GM18868 (cell line): Measurements from ENCODE around the gene RRAGC.
A peak's percentile ranks its signal among the peaks of the same experiment; 100 is the strongest.

Experiments
- ATAC-seq: cut with Tn5 transposase; IDR thresholded peaks from one replicate; pipeline ENCODE4 v1.9.1; 2021; ENCODE audit warnings: mild to moderate bottlenecking, moderate library complexity; ENCODE audit not compliant: unreplicated experiment

Gene RRAGC, protein sequence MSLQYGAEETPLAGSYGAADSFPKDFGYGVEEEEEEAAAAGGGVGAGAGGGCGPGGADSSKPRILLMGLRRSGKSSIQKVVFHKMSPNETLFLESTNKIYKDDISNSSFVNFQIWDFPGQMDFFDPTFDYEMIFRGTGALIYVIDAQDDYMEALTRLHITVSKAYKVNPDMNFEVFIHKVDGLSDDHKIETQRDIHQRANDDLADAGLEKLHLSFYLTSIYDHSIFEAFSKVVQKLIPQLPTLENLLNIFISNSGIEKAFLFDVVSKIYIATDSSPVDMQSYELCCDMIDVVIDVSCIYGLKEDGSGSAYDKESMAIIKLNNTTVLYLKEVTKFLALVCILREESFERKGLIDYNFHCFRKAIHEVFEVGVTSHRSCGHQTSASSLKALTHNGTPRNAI

DNA sequence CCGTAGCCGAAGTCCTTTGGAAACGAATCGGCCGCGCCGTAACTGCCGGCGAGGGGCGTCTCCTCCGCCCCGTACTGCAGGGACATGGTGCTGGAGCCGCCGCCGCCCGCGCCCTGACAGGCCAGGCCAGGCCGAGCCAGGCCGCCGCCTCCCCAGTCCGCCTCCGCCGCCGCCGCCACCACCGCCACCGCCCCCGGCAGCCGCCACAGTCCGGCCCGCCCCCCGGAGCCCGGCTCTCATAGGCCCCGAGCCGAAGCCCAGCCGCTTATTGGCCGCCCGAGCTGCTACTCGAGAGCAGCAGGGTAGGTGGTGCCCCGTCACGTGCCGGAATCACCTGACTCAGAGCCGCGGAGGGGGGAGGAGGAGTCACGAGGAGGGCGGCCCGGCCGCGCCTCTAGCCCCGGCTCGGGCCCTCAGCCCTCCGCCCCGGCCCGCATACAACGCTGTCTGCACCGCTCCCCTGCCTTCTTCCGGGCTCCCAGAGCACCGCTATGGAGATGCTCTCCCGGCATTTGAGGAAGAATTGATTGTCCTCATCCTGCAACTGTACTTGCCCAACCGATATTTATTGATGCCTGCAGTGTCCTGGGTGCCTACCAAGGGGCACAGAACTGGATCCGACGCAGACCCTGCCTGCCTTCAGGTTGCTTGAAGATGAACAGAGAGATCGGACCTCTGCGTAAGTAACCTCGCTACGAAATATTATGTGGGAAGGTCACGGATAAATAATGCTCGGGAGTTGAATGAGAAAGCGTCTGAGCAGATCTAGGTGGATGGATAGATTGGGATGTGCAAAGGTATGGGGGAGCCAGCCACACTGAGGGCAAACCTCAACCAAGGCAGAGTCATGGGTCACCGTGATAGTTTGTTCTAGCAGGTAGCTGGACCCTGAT is at the start of gene RRAGC:
RRAGC (minus strand) TSS at position 212 of the 893 bp plus-strand sequence; CDS start at position 86, 126 bp downstream.
- peak; percentile 93 for ATAC-seq

DNA sequence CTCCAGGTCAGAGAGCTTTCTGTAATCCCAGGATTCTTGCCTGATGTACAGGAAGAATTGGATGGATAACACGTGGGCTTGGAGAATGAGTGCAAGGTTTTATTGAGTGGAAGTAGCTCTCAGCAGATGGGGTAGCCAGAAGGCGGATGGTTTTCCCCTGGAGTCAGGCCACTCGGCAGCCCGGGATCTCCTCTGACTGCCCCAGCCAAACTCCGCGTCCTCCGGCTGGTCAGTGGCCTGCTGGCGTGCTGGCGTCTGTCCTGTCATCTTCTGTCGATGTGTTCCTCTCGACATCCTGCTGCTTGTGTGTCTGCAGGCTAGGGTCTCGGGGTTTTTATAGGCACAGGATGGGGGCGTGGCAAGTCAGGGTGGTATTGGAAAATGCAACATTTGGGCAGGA is 49.2 kb upstream of the RRAGC start:
- ATAC-seq = no peak

DNA sequence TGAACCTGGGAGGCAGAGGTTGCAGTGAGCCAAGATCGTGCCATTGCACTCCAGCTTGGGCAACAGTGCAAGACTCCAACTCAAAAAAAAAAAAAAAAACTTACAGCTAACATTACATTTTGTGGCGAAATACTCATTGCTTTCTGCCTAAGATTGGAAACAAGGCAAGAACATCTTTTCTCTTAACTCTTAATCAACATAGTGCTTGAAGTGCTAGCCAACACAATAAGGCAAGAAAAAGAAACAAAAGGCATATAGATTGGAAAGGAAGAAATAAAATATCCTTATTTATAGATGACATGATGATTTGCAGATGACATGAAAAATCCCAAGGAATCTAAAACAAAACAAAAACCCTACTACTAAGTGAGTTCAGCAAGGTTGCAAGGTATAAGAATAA is 46.4 kb upstream of the RRAGC start:
- no peak for ATAC-seq

DNA sequence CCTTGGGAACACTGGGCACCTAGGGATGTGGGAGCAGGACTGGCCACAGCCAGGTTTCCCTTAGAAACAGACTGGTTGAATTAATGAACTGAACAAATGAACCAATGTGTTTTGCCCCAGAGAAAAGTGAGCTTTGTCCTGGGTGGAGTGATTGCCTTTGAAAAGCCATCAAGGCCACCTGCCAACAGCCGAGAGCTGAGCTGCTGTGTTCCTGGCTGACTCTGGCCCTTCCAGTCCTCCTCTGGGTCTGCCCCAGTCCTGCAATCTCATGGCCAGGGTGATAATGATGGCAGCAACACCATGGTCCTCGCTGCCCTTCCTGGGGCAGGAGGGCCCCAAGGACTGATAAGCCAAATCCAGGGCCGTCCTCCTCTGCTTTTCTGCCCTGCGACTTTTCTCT is 40.0 kb upstream of the RRAGC start:
- ATAC-seq = no peak

DNA sequence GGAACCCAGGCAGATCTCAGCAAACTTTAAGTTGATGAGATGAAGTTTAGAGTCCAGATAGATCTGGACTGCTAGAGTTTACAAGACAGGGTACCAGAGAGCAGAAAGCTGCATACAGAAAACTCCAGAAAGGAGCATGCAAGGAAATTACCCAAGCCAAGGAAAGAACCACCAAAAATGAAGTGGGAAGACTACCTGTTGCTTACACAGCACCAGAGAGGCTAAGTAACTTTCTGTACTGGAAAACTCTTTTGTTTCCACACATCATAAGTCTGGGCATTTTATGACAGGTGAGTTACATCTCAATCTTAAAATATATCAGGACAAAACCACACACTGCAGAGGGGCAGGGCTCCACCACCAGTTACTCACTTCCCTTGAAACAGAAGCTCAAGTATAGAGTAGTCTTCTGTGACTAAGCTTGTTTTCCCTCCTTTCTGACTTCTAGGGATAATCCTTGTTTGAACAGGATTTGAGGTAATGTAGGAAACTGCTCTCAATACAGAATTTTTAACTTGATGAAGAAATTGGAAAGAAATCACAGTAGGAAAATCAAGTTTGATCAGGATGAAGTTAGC is 39.2 kb upstream of the RRAGC start:
- ATAC-seq = no peak

DNA sequence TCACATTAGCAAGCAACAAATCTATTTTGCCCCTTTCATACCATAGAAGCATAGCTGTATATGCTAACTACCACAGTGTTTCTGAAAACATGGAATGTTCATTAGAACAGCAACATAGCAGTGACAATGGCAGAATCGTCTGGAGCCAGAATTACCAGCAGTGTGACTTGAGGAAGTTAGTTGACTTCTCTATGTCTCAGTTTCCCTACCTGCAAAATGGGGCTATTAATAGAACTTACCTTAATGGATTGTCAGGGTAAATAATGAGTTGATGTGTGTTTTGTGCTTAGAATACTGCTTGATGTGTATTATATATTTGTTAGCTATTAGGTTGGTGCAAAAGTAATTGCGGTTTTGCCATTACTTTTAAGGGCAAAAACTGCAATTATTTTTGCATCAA is 36.6 kb upstream of the RRAGC start:
- ATAC-seq = no peak

DNA sequence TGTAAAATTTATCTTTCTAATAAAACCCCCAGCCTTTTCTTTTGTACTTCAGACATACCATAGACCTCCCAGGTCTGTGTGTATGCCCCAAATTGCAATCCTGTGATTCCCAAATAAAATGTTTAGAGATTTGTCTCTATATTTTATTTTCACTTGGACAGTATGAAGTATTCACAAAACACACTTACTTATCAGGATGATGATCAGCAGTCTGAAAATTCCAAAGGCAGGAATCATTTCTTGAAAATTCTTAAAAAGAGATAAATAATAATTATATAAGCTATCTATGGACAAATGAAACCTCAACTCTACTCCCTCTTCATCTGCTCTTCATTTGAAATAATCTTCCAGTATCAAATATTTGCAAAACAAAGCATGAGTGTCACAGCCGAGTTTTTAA is 33.4 kb upstream of the RRAGC start:
- no peak for ATAC-seq

DNA sequence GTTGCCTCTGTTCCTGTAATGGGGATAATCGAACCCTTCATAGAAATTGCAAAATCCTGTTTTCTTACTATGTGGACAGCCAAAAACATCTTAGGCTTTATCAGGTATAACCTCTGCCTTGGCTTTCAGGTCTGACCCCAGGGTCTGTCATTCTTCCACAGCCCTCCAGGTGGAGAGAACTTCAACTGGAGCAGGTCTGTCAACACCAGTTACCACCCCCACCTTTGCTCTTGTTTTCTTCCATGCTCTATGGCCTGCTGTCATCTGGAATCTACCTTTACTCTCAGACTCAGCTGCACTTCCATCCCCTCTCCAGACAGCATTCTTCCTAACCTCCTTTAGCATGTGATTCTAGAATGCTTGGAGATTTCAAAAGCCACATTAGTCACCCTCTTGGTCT is 32.2 kb upstream of the RRAGC start:
- no peak for ATAC-seq

DNA sequence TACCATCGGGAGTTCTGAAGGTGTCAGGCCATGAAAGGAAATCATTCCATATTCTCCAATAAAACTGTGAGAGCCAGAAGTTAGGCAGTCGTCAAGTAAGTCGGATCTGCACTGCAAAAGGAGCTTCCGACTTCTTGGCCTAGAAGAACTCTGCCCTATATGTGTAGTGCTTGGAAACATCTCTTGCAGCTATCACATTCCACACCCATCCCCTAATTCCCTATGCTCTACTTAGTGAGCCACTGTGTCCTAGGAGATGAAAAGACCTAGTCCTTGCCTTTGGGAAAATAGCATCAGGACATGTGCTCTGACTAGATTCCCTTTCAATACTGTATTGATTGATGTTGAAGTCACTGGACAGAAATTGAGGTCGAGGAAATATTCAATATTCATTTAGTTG is 30.0 kb upstream of the RRAGC start:
- no peak for ATAC-seq

DNA sequence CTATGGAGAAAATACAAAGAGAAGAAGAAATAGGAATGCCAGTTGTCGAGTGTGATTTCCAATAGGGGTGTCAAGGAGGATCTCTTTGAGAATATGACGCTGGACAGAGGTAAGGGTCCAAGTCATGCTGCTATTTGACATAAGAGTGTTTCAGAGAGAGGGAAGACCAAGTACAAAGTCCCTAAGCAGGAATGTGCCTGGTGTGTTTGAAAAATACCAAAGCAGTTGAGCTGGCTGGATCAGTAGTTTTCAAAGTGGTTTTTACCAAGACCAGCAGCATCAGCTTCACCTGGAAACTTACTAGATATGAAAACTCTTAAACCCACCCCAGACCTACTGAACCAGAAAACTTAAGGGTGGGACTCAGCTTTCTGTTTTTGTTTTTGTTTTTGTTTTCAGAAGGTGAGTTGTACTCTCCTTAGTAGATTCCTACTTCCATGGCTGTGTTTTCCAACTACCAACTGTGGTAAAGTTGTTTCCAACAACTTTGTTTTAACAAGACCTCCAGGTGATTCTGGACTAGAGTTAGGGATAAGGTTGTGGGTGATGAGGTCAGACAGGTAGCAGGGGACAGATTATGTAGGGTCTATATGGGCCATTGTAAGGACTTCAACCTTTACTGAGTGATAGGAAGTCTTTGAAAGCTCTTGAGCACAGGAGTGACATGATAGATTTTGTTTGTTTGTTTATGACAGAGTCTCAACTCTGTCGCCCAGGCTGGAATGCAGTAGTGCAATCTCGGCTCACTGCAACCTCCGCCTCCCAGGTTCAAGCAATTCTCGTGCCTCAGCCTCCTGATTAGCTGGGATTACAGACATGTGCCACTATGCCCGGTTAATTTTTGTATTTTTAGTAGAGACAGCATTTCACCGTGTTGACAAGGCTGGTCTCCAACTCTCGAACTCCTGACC is 29.1 kb upstream of the RRAGC start:
- no peak for ATAC-seq

DNA sequence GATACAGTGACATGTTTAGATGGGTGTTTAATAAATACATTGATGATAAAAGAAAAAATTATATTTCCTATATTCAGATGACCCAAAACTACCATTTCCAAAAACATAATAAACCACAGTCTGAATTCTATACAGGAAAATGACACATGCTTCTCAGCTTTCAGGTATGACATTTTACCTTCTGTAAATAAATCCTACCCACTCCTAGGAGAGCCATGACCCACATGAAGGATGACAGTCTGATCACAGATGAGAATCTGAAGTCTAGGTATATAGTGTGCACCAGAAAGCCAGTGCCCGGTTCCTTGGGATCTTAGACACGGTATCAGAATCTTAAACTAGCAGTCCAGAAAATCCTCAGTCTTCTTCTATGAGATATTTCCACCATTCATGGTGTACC is 25.5 kb upstream of the RRAGC start:
- no peak for ATAC-seq

DNA sequence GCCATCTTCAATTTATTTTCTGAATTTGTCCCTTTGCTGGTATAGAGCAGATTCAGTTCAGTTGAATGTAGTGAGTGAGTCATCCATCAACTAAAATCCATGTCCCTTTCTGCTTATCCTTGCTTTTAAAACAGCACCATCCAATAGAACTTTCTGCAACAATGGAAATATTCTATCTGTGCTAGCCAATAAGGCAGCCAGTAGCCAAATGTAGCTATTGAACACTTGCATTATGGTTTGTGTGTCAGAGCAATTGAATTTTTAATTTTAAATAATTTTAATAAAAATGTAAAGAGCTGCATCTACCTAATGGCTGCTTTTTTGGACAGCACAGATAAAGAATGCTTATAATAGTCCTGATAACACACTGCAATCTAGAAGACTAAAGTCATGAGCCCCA is 21.9 kb upstream of the RRAGC start, which contains the start of gene GJA9:
GJA9 (minus strand) TSS at position 101 of the 400 bp plus-strand sequence. CDS start 5,489 bp downstream, outside the sequence.
- ATAC-seq = no peak

DNA sequence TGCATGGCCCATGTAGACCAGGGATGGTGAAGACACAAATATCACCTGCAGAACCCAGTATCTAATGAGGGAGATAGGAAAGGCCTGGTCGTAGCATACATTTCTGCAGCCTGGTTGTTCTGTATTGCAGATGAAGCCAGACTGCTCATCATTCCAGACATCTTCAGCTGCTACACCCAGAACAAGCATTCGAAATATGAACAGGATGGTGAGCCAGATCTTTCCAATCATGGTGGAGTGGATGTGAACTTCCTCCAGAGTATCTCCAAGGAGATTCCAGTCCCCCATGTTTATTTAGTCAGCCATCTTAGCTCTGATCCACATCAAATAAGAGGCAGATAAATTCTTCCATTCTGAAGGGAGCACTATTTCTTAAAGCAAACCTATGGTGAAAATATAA is 16.2 kb upstream of the RRAGC start:
- ATAC-seq = no peak

DNA sequence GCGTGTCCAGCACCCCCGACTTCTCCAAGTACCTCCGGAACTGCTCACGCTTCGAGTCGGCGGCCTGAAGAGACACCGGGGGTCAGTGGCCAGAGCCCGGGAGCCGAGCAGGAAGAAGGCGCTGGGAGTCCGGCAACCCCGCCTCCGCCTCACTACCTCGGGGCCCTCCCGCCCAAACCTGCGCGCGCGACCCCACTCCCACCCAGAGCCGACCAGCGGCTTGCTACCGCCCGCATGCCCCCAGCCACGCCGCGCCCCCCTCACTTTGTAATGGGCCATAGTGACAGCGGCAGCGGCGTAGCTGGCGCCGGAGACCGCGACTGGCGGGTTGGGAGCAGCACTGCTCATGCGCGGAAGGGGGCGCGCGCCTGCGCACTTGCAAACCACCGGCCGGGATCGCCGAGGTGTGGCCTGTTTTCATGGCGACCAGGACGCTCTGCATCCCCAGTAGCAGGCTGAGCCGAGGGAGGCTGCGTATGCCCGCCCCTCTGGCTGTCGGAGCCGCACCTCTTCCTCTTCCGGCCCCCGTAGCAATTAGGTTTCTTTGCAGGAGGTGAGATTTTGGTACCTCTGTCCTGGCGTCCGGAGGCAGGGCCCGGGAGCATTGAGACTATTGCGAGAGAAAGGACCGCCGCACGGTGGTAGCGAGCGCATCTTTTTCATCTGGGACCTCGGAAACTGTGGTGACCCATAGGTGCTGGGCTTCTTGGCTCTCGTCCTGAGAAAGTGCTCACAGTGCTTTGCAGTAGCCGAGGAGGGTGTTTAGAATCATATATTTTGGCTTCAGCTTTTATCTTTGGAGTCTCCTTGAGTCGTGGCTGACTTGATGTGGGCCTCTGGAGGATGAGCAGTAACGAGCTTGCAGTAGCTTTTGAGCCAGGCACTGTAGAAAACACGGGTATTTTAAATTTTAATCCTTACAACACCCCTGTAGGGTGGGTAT is 13.7 kb upstream of the RRAGC start, which contains the start of gene MYCBP:
MYCBP (minus strand) TSS at position 322 of the 943 bp plus-strand sequence; CDS start at position 279, 43 bp downstream.
- peak; percentile 96 for ATAC-seq

DNA sequence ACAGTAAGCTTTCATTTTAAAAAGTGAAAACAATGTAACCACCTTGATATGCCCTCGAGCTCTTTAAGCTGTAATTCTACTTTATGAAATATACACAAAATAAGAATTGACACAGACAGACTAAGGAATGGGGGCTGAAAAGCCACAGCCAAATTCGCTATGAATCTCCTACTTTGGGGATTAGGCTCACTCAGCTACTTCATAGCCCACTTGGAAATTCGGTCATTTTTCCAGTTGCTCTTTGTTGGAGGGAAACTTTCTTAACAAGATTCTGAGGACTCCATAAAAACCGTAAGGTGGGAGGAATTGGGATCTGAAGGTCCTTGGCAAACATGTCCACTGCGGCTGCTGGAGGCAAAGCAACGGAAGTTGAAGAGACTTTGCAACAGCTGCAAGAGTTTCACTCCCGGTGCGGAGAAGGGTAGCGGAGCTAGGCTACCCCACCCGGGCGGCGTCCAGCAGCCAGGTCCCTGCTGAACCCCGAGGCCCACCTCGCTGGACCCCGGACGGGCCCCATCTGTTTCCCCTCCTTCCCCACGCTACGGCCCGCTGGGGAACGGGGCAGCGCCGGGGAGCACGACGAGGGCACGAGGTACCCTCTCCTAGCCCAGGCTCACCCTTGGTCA is 12.9 kb upstream of the RRAGC start:
- ATAC-seq = peak; percentile 19

DNA sequence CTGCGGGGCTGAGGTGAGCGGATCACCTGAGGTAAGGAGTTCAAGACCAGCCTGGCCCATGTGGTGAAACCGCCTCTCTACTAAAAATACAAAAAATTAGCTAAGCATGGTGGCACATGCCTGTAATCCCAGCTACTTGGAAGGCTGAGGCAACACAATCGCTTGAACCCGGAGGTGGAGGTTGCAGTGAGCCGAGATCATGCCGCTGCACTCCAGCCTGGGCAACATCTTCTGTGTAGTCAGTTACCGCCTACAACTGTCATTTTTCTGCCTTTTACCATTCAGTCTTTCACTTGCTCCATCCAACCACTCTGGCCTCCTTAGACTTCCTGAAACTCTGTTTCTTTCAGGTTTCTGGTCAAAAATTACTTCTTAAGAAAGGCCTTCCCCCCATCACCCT is 11.4 kb upstream of the RRAGC start:
- no peak for ATAC-seq

DNA sequence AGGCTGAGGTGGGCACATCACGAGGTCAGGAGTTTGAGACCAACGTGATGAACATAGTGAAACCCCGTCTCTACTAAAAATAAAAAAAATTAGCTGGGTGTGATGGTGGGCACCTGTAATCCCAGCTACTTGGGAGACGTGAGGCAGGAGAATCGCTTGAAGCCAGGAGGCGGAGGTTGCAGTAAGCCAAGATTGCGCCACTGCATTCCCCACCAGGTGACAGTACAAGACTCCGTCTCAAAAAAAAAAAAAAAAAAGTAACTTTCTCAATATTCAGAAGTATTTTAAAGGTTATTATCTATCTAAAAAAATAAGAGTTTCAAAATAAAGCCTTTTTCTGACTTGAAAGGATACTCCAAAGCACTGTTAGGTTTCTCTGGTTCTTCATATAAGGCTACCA is 7.6 kb upstream of the RRAGC start:
- ATAC-seq = no peak

DNA sequence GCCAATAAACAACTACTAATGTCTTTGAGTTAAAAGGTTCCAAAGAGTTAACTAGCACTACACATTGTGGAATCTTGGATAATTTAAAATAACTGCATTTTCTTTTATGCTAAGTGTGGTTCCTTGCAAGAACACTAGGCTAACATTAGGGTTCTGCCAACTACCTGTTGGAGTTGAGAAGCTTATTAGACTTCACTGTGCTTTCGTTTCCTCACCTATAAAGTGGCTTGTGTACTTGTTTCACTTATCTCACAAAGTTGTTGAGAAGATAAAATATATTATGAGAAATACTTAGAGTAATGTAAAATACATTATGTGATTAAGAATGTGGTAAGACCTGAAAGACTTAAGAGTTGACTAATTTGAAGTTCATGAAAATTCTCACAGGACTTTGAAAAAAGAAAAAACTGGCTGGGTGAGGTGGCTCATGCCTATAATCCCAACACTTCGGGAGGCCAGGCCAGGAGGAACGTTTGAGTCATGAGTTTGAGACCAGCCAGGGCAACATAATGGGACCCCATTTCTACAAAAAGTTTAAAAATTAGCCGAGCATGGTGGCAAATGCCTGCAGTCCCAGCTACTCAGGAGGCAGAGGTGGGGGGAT is 5.6 kb upstream of the RRAGC start:
- no peak for ATAC-seq

DNA sequence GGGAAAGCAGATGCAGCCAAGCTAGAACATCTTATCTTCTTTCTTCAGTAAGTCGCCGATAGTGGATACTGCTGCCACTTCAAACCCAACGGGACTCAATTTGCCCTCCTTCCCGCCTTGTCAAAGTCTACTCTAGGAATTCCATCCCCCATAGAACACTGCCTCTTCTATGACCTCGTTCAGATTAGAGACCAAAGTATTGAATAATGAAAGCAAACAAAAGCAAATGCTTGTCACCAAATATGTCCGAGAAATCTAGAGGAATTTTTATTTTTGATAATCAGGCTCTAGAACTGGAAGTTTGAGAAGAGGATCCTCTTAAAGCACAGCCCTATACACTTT is 853 bp upstream of the RRAGC start:
- ATAC-seq = no peak
